Measurements from ENCODE around the gene LRRC3B. TPM values are rescaled to one million over a fixed set of nuclear protein-coding genes. Genes with fewer than 3 reads are reported as not detected.

Gene LRRC3B
- polyA plus RNA-seq, 1 donor from 2014 or later, result 56.4 TPM

DNA sequence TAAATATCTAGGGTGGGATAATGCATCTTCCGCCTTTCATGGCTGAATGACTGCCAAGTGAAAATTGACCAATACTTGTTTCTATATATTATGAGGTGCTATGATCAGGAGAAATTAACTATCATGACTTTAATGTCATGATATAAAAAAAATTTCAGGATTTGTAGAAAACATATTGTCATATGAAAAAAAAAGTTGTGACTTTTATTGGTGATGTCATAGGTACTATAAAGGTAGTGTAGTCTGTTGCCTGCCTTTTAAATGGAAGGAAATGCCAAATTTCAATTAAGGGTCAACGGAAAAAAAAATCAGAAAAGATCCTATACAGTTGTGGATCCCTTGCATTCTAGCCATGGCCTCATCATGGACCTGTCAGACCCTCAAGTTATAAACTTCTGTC is 15.5 kb downstream of the LRRC3B start:
- H3K79me2 ChIP-seq (replicated peaks; ENCODE audit: insufficient read depth, low read length), result no peaks in the 10 kb centered on the region
- H3K36me3 ChIP-seq (ENCODE audit: insufficient read depth, low read length), result no peaks in the 10 kb centered on the region
- H3F3A ChIP-seq (ENCODE audit: insufficient read depth, low read length, poor library complexity, severe bottlenecking), result no peaks in the 10 kb centered on the region
- no peak overlapping the region for H3K27ac ChIP-seq (ENCODE audit: low read length)
- no peaks in the 10 kb centered on the region for H3K9me3 ChIP-seq (ENCODE audit: low read length)
- H4K20me1 ChIP-seq (ENCODE audit: insufficient read depth), result no peaks in the 10 kb centered on the region
- H3K4me3 ChIP-seq (ENCODE audit: low read length), result no peak overlapping the region
- no peak overlapping the region for H3K9ac ChIP-seq (ENCODE audit: low read length)
- no peaks in the 10 kb centered on the region for H3K9me2 ChIP-seq (ENCODE audit: insufficient read depth, low read length)
- H3K4me2 ChIP-seq (ENCODE audit: low read length), result no peak overlapping the region
- no peak for TF ChIP-seq TAF1 (IDR thresholded peaks at IDR 0.05; ENCODE audit: low read depth)
- TF ChIP-seq, protein P1, sequence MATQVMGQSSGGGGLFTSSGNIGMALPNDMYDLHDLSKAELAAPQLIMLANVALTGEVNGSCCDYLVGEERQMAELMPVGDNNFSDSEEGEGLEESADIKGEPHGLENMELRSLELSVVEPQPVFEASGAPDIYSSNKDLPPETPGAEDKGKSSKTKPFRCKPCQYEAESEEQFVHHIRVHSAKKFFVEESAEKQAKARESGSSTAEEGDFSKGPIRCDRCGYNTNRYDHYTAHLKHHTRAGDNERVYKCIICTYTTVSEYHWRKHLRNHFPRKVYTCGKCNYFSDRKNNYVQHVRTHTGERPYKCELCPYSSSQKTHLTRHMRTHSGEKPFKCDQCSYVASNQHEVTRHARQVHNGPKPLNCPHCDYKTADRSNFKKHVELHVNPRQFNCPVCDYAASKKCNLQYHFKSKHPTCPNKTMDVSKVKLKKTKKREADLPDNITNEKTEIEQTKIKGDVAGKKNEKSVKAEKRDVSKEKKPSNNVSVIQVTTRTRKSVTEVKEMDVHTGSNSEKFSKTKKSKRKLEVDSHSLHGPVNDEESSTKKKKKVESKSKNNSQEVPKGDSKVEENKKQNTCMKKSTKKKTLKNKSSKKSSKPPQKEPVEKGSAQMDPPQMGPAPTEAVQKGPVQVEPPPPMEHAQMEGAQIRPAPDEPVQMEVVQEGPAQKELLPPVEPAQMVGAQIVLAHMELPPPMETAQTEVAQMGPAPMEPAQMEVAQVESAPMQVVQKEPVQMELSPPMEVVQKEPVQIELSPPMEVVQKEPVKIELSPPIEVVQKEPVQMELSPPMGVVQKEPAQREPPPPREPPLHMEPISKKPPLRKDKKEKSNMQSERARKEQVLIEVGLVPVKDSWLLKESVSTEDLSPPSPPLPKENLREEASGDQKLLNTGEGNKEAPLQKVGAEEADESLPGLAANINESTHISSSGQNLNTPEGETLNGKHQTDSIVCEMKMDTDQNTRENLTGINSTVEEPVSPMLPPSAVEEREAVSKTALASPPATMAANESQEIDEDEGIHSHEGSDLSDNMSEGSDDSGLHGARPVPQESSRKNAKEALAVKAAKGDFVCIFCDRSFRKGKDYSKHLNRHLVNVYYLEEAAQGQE (IDR thresholded peaks at IDR 0.05; ENCODE audit: borderline replicate concordance), result no peak
- no peak for TF ChIP-seq EP300 (conservative IDR thresholded peaks at IDR 0.05; ENCODE audit: poor library complexity, severe bottlenecking)
- no peak for TF ChIP-seq POLR2AphosphoS5 (IDR thresholded peaks at IDR 0.05)
- TF ChIP-seq, protein P2, sequence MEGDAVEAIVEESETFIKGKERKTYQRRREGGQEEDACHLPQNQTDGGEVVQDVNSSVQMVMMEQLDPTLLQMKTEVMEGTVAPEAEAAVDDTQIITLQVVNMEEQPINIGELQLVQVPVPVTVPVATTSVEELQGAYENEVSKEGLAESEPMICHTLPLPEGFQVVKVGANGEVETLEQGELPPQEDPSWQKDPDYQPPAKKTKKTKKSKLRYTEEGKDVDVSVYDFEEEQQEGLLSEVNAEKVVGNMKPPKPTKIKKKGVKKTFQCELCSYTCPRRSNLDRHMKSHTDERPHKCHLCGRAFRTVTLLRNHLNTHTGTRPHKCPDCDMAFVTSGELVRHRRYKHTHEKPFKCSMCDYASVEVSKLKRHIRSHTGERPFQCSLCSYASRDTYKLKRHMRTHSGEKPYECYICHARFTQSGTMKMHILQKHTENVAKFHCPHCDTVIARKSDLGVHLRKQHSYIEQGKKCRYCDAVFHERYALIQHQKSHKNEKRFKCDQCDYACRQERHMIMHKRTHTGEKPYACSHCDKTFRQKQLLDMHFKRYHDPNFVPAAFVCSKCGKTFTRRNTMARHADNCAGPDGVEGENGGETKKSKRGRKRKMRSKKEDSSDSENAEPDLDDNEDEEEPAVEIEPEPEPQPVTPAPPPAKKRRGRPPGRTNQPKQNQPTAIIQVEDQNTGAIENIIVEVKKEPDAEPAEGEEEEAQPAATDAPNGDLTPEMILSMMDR (IDR thresholded peaks at IDR 0.05; ENCODE audit: poor library complexity, severe bottlenecking), result no peak
- TF ChIP-seq EZH2 (IDR thresholded peaks at IDR 0.05; ENCODE audit: borderline replicate concordance, insufficient read depth, low read length, poor library complexity, severe bottlenecking), result no peak
- TF ChIP-seq RAD21 (conservative IDR thresholded peaks at IDR 0.05), result no peak
- TF ChIP-seq SMC3 (conservative IDR thresholded peaks at IDR 0.05; ENCODE audit: poor library complexity), result no peak
- no peak for TF ChIP-seq MXI1 (conservative IDR thresholded peaks at IDR 0.05; ENCODE audit: poor library complexity, severe bottlenecking)
- no peak overlapping the region for H2AFZ ChIP-seq (ENCODE audit: low read depth, low read length)
- no peaks in the 10 kb centered on the region for H3K27me3 ChIP-seq (ENCODE audit: insufficient read depth, low read depth, low read length)

DNA sequence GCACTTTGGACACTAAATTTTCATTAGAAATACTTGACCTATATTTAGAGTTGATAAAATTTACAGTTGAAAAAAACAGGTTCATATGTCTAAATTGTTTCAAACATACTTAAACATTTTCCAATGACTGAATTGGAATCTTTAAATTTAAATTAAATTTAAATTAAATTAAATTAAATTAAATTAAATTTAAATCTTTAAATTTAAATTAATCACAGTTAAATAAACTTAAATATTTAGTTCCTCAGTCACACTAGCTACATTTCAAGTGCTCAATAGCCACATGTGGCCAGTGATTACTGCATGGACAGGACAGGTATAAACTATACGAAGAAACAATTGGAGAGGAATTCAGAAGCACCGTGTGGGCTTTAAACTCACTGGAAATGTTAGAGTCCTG is 16.8 kb downstream of the LRRC3B start:
- H3K27ac ChIP-seq (ENCODE audit: low read length), result no peak overlapping the region
- H3K4me3 ChIP-seq (ENCODE audit: low read length), result no peak overlapping the region
- no peak overlapping the region for H3K9ac ChIP-seq (ENCODE audit: low read length)
- no peaks in the 10 kb centered on the region for H4K20me1 ChIP-seq (ENCODE audit: insufficient read depth)
- no peaks in the 10 kb centered on the region for H3K27me3 ChIP-seq (ENCODE audit: insufficient read depth, low read depth, low read length)
- no peaks in the 10 kb centered on the region for H3K36me3 ChIP-seq (ENCODE audit: insufficient read depth, low read length)
- H3F3A ChIP-seq (ENCODE audit: insufficient read depth, low read length, poor library complexity, severe bottlenecking), result no peaks in the 10 kb centered on the region
- H3K79me2 ChIP-seq (replicated peaks; ENCODE audit: insufficient read depth, low read length), result no peaks in the 10 kb centered on the region
- H3K9me2 ChIP-seq (ENCODE audit: insufficient read depth, low read length), result no peaks in the 10 kb centered on the region
- H2AFZ ChIP-seq (ENCODE audit: low read depth, low read length), result no peak overlapping the region
- H3K9me3 ChIP-seq (ENCODE audit: low read length), result no peaks in the 10 kb centered on the region
- no peak overlapping the region for H3K4me2 ChIP-seq (ENCODE audit: low read length)
- no peak for TF ChIP-seq EP300 (conservative IDR thresholded peaks at IDR 0.05; ENCODE audit: poor library complexity, severe bottlenecking)

DNA sequence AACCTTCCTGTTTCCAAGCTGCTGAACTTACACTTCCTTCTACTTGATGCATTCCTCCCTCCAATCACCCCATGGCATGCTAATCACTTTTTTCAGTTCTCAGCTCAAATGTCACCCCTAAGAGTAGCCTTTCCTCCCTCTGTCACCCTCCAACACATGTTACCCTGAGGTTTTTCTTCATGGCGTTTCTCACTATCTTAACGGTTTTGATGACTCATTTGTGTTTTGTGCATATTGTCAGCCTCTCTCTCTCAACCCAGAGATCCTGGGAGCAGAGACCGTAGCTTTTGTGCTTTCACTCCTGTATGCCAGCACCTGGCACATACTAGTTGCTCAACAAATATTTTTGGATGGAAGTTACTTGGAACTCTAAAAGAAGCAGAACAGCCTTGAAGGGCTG is 24.5 kb downstream of the LRRC3B start:
- Histone ChIP-seq H3K27me3 (ENCODE audit: insufficient read depth, low read depth, low read length) (no peaks in the 10 kb centered on the region), H3F3A (ENCODE audit: insufficient read depth, low read length, poor library complexity, severe bottlenecking) (no peaks in the 10 kb centered on the region), H3K36me3 (ENCODE audit: insufficient read depth, low read length) (no peaks in the 10 kb centered on the region), H3K27ac (ENCODE audit: low read length) (no peak overlapping the region), H2AFZ (ENCODE audit: low read depth, low read length) (no peak overlapping the region), H3K79me2 (replicated peaks; ENCODE audit: insufficient read depth, low read length) (no peaks in the 10 kb centered on the region), H3K9ac (ENCODE audit: low read length) (no peak overlapping the region), H3K4me3 (ENCODE audit: low read length) (no peak overlapping the region), H3K4me2 (ENCODE audit: low read length) (no peak overlapping the region), H3K9me2 (ENCODE audit: insufficient read depth, low read length) (no peaks in the 10 kb centered on the region), H4K20me1 (ENCODE audit: insufficient read depth) (no peaks in the 10 kb centered on the region), H3K9me3 (ENCODE audit: low read length) (no peaks in the 10 kb centered on the region)
- TF ChIP-seq MXI1 (conservative IDR thresholded peaks at IDR 0.05; ENCODE audit: poor library complexity, severe bottlenecking) (no peak), EP300 (conservative IDR thresholded peaks at IDR 0.05; ENCODE audit: poor library complexity, severe bottlenecking) (no peak)
- TF ChIP-seq, protein P1 (IDR thresholded peaks at IDR 0.05; ENCODE audit: borderline replicate concordance), result no peak

Measured in neural cell (in vitro differentiated cells).